T47D (cell line): Measurements from ENCODE around the gene PTPRB.
A peak's percentile ranks its signal among the peaks of the same experiment; 100 is the strongest.

Source experiments
- DNase-seq, 2 experiments: peaks; one replicate each; pipeline versions ENCODE4 v3.0.0 to v3.0.0-alpha.2; 2011 to 2012; ENCODE audit warnings: low read depth in 1 of 2, low spot score in 1 of 2
- JUND ChIP-seq: IDR thresholded peaks from 2 replicates; pipeline ENCODE4 v1.6.1; 2012; ENCODE audit warnings: low read depth
- in situ Hi-C: cut with HindIII; loops from 2 replicates; pipeline ENCODE4 v1.10.0; 2016; ENCODE audit warnings: low sequenced_read_pairs, low pct_unique_long_range_greater_than_20kb

Gene PTPRB

GRCh38 chr12:70638639-70639360 lies 1.6 kb upstream of the PTPRB start:
- DNase-seq: no peak
- in situ Hi-C loops: no loop called here

GRCh38 chr12:70635755-70636154 lies 1.5 kb downstream of the PTPRB start:
- no peak for DNase-seq
- in situ Hi-C loops: no loop called here
- no peak for TF ChIP-seq JUND

More at GRCh38 chr12:70638639-70639360, 1.6 kb upstream of the PTPRB start:
- TF ChIP-seq JUND: no peak

GRCh38 chr12:70628701-70629480 lies 8.3 kb downstream of the PTPRB start:
- TF ChIP-seq JUND: no peak
- no peak for DNase-seq
- in situ Hi-C loops: no loop called here

GRCh38 chr12:70627677-70628076 lies 9.6 kb downstream of the PTPRB start:
- no peak for DNase-seq
- in situ Hi-C loops: no loop called here
- no peak for TF ChIP-seq JUND

- TF ChIP-seq JUND: no peak
- in situ Hi-C loops: no loop called here
- no peak for DNase-seq
Measured at GRCh38 chr12:70626180-70626579, 11.0 kb downstream of the PTPRB start.

- no peak for DNase-seq
- in situ Hi-C loops: no loop called here
- no peak for TF ChIP-seq JUND
Measured at GRCh38 chr12:70619471-70620152, 17.6 kb downstream of the PTPRB start.

GRCh38 chr12:70618371-70618770 lies 18.9 kb downstream of the PTPRB start:
- no peak for TF ChIP-seq JUND
- in situ Hi-C loops: no loop called here
- DNase-seq: no peak

- no peak for TF ChIP-seq JUND
- no peak for DNase-seq
- in situ Hi-C loops: no loop called here
Measured at GRCh38 chr12:70617450-70617849, 19.8 kb downstream of the PTPRB start.

GRCh38 chr12:70615174-70615866 lies 21.9 kb downstream of the PTPRB start:
- in situ Hi-C loops: no loop called here
- no peak for DNase-seq
- TF ChIP-seq JUND: no peak

- no peak for TF ChIP-seq JUND
- in situ Hi-C loops: no loop called here
- peak; percentile 28 to 35 for DNase-seq
Measured at GRCh38 chr12:70609739-70610491, 27.3 kb downstream of the PTPRB start.

- no peak for DNase-seq
- no peak for TF ChIP-seq JUND
- in situ Hi-C loops: no loop called here
Measured at GRCh38 chr12:70609203-70609602, 28.0 kb downstream of the PTPRB start.

- in situ Hi-C loops: no loop called here
- TF ChIP-seq JUND: no peak
- no peak for DNase-seq
Measured at GRCh38 chr12:70608184-70608583, 29.0 kb downstream of the PTPRB start.
